IPS-NIHi11 (cell line): ENCODE data around the gene INPP5K.

Source experiments
- DNase-seq: peaks from one replicate; pipeline ENCODE4 v3.0.0; 2012; ENCODE audit warnings: mixed read lengths, low spot score

The INPP5K gene

DNA sequence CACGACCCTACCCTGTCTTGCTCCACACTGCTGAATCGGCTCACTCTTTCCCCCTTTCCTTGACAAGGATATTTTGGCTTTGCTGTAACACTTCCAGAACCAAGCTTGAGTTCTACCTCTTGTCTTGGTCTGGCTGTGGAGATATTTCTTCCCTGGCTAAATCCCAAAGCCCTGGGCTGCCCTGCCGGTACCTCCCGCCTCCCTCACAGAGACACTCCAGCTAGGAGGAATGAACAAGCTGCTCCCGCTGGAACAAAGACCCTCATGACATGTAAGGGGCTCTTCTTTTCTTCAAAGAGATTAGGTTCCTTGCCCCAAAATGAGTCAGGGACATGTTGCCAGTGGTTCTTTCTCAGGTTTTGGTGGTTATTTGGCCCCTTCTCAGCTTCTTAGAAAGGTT is 10.8 kb downstream of the INPP5K start:
- DNase-seq, result no peak

- no peak for DNase-seq
These were observed 11.5 kb downstream of the INPP5K start for GRCh38 chr17:1504866-1505265.

- no peak for DNase-seq
These were observed 12.7 kb downstream of the INPP5K start for GRCh38 chr17:1503699-1504098.

DNA sequence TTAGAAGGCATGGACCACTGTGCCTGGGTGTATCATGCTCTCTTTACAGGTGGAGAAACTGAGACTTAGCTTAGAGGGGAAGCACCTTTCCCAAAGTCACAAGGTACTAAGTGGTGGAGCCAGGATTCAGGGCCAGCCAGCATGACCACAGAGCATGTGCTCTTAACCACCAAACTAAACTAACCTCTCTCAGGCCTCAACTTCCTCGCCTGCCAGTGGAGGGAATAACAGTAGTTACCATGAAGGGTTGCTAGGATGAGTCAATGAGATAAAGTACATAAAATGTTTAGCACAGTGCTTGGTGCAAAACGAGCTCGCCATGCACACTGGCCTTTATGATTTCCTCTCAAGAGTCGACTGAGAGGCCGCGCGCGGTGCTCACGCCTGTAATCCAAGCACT is 17.5 kb downstream of the INPP5K start:
- no peak for DNase-seq

DNA sequence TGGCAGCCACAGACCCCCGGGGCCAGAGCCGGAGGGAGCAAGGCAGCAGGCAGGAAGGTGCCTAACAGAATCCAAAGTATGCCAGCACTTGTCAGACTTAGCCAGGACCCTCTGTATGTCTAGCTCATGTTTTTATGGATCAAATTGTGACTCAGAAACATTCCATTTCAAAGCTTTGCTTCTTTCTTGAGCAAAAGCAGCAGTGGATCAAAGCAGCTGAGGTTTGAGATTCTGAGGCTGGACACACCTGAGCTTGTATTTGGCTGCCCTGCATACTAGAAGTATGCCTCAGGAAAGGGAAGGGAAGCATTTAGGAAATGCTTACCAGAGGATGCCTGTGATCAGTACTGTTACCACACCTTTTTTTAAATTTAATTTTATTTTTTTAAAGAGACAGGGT is 18.2 kb downstream of the INPP5K start:
- no peak for DNase-seq

- DNase-seq, result no peak
These were observed 18.6 kb downstream of the INPP5K start for GRCh38 chr17:1497831-1498230.

DNA sequence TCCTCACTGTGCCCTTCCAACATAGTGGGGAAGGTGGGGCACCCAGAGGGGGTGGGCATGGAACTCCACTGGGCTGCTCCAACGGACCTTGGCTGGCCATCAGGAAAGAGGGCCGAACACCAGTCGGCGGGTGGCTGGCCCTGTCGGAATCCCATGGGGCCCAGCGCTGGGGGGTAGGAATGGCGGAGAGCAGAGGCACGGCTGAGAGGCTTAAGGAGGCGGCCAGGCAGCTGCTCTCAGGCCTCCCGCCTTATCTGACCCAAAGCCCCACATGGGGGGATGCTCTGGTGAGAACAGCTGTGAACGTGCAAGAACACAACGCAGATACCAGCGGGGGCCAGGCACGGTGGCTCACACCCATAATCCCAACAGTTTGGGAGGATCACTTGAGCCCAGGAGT is 19.5 kb downstream of the INPP5K start:
- DNase-seq, result no peak

GRCh38 chr17:1495265-1495989 is 21.0 kb downstream of the INPP5K start:
- DNase-seq, result no peak

- DNase-seq, result no peak
These were observed 21.6 kb downstream of the INPP5K start for GRCh38 chr17:1494736-1495253.

- DNase-seq, result no peak
These were observed 22.2 kb downstream of the INPP5K start for GRCh38 chr17:1494203-1494602.

DNA sequence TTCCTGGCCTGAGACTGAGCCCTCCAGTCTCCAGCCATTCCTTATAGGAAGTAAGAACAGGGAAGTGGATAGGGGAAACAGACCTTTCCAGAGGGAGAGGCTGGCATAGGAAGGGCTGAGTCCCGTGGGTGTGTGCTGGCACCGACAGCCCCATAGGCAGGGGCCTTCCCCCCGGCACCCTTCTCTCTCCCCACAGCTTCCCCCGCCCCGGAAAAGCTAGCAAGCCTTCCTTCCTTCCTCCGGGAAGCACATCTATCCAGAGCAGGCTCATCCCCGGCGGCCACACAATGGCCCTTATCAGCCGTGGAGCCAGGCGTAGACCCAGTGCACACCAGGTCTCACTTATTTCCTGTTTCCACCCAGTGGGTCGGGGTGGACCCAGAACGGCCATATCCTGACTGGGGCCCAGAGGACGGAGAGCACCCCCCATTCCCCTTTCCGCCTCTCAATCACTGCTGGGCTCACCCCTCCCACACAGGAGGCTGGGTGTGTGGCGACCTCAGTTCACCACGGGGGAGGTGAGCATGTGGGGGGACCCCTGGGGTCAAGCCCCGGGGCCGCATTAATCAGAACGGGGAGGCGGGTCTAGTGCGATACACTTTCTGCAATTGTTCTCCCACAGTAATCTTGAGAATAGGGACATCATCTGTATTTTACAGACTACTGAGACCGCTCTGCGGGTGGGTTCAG is 23.0 kb downstream of the INPP5K start:
- DNase-seq, result no peak

DNA sequence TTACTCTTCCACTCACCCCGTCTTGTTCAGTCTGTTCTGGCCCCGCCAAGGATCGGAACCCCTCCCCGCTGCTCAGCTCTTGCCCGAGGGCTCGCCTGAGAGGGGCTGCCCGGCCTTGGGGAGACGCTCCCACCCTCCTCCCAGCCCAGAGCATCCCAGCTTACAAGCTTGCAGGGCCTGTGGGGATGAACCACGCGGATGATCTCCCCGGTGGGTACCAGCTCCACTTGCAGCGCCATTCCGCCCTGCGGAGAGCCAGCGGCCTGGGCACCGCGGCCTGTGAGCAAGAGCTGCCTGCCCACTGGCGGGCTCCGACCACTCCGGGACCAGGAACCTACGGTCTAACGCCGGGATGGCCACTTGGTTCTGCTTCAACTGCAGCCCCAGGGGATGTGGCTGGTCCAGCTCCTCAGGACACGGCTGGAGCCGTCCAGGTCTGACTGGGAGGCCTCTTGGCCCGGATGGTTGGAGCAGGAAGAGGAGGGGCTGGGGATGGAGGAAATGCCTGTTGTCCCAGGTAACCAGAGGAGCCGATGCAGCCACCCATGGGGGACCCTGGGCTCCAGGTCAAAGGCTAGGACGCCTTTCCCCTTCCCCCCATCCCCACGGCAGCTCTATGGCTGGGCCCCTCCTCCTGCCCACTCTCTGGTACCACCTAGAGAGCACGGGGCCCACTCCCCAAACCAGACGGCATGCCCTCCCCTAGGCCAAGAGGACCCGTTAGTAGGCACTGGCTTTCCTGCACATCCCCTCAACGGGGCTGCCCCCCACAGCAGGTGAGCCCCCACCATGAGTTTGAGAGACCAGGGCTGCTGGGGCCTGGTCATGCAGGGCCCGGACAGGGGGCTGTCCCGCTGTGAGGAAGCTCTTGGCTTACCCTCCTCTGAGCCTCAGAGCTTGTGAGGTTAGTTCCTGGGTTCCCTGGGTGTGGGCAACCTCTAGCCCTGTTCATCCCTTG is 23.9 kb downstream of the INPP5K start, which contains the start of gene MYO1C:
TSS of gene MYO1C (minus strand) at position 438 of the 958 bp plus-strand sequence. CDS start at position 239, 199 bp downstream.
- DNase-seq, result peak; percentile 65

- peak; percentile 91 for DNase-seq
These were observed 24.8 kb downstream of the INPP5K start for GRCh38 chr17:1491443-1492248.

DNA sequence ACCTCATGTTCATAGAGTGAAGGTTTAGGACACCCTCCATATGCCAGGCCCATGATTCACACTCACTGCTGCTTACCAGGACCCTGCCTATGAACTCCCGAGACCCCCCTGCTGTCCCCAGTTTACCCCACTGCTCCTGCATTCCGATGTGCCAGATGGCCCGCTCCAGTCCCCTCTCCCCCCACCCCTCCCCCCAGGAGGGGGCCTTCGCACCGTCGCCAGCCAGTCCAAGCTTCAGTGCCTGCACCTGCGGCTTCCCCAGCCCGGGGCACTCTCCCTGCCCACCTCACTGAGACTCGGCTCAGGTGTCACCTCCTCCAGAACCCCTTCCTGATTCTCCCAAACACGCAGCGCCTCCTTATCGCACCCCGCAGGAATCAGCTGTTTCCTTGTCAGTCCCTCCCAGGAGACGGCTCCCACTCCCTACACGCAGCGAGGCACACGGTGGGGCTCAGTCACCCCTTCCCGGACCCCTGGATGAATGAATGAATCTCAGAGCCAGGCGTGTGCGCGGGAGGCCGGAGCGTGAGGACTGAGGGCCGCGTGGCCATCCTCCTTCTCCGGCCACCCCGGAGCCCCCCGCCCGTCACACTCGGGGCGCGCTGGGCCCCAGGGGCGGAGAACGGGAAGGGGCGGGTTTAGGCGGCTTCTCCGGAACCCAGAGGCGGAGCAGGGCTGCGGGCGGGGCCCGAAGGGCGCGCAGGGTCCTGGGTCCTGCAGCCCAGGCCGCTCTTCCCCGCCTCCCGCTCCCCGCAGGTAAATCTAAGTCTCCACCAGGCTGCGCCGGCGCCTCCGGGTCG is 25.6 kb downstream of the INPP5K start:
- DNase-seq, result peak; percentile 84

GRCh38 chr17:1488826-1489270 is 27.6 kb downstream of the INPP5K start:
- DNase-seq, result no peak

DNA sequence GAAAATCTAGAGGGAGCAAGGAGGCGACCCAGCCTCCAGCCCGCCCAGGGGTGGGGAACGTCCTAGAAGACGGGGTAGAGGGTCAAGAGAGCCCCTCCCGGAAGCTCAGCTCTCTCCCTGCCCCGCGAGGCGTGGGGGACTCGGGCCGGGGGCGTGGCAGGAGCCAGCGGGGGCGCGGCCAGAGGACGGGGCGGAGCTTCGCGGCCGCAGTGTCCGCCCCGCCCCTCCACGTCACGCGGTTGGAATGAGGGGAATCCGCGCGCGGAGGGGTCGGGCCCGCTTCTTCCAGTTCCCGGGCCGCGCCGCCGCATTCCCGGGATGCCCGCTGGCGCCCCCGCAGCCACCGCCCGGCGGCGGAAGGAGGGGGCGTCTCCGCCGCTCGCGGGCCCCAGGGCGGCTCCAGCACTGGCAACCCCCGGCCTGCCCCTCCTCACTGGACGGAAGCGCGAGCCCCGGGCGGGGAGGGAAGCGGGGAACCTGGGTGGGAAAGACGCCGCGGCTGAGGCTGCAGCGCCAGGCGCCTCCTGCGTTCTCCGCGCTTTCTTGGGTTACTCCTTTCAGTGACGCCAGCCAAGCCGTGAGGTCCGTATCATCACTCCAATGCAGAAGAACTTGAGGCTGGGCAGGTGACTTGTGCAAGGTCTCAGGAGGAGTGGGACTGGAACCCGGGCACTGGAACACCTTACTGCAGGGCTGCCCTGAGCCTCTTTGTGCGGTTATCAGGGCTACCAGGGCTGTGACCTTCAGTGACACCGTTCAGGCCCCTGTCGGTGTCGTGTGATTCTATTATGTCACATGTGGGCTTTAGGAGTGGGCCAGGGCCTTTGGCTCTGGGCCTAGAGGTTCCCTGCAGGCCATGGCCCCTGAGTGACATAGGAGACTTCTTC is 28.2 kb downstream of the INPP5K start:
- peak; percentile 84 for DNase-seq

- peak; percentile 63 for DNase-seq
These were observed 29.4 kb downstream of the INPP5K start for GRCh38 chr17:1486802-1487695.
